ENCODE data around the gene ATG101. TPM values are rescaled to one million over a fixed set of nuclear protein-coding genes. Genes with fewer than 3 reads are reported as not detected.

Gene ATG101
- total and polyA plus RNA-seq, 2 of the 13 experiments (the other 11 are each of a cell fraction or from before 2014, with no cell fraction given), result 58.2 to 67.7 TPM

DNA sequence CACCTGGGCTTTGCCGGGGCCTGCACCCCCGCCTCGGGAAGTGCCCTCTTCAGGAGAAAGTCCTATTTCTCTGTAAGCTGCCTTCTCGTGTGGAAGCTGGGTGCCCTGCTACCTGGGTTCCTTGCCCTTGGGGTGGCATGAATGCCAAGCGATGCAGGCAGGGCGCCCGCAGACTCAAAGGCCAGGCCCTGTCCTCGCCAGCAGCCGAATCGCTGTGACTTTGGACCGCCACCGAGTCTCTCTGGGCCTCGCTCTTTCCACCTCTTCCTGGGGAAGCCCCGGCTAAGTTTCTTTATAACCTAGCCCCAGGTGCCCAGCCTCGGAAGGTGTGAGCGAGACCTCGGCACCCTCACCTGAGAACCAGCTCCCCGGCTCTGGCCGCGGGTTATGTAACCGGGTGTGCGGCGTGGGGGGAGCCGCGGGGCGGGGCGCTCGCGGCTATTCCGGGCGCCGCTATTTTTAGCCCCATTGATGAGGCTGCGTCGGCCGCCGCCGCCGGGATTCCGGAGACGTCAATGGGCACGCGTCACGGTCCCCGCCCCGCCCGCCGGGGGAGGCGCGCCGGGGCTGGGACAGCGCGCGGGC, 33.1 kb upstream of the ATG101 start (continued):
- TF ChIP-seq, protein P1, sequence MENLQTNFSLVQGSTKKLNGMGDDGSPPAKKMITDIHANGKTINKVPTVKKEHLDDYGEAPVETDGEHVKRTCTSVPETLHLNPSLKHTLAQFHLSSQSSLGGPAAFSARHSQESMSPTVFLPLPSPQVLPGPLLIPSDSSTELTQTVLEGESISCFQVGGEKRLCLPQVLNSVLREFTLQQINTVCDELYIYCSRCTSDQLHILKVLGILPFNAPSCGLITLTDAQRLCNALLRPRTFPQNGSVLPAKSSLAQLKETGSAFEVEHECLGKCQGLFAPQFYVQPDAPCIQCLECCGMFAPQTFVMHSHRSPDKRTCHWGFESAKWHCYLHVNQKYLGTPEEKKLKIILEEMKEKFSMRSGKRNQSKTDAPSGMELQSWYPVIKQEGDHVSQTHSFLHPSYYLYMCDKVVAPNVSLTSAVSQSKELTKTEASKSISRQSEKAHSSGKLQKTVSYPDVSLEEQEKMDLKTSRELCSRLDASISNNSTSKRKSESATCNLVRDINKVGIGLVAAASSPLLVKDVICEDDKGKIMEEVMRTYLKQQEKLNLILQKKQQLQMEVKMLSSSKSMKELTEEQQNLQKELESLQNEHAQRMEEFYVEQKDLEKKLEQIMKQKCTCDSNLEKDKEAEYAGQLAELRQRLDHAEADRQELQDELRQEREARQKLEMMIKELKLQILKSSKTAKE (CRISPR knock-in tag; IDR thresholded peaks at IDR 0.05; ENCODE audit: borderline replicate concordance), result peak; percentile 75
- no peak for TF ChIP-seq U2AF2 (IDR thresholded peaks at IDR 0.05; ENCODE audit: low read depth, low read length)
- TF ChIP-seq, protein P2, sequence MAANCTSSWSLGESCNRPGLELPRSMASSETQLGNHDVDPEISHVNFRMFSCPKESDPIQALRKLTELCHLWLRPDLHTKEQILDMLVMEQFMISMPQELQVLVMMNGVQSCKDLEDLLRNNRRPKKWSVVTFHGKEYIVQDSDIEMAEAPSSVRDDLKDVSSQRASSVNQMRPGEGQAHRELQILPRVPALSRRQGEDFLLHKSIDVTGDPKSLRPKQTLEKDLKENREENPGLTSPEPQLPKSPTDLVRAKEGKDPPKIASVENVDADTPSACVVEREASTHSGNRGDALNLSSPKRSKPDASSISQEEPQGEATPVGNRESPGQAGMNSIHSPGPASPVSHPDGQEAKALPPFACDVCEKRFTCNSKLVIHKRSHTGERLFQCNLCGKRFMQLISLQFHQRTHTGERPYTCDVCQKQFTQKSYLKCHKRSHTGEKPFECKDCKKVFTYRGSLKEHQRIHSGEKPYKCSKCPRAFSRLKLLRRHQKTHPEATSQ (CRISPR knock-in tag; IDR thresholded peaks at IDR 0.05; ENCODE audit: borderline replicate concordance), result no peak
- no peak for TF ChIP-seq KDM1A (CRISPR knock-in tag; IDR thresholded peaks at IDR 0.05)
- TF ChIP-seq SMAD1 (CRISPR knock-in tag; IDR thresholded peaks at IDR 0.05; ENCODE audit: borderline replicate concordance, low read depth), result no peak
- TF ChIP-seq ZNF850 (CRISPR knock-in tag; conservative IDR thresholded peaks at IDR 0.05), result no peak
- no peak for TF ChIP-seq HNRNPH1 (optimal IDR thresholded peaks at IDR 0.05; ENCODE audit: low read depth, low read length)
- no peak for TF ChIP-seq ZNF333 (CRISPR knock-in tag; IDR thresholded peaks at IDR 0.05; ENCODE audit: borderline replicate concordance)
- TF ChIP-seq ZSCAN20 (CRISPR knock-in tag; IDR thresholded peaks at IDR 0.05; ENCODE audit: borderline replicate concordance), result no peak
- peak; percentile 61; the same call in 1 of the 2 replicates for TF ChIP-seq ZNF724P (CRISPR knock-in tag; IDR thresholded peaks at IDR 0.05; ENCODE audit: borderline replicate concordance)
- TF ChIP-seq, protein P3, sequence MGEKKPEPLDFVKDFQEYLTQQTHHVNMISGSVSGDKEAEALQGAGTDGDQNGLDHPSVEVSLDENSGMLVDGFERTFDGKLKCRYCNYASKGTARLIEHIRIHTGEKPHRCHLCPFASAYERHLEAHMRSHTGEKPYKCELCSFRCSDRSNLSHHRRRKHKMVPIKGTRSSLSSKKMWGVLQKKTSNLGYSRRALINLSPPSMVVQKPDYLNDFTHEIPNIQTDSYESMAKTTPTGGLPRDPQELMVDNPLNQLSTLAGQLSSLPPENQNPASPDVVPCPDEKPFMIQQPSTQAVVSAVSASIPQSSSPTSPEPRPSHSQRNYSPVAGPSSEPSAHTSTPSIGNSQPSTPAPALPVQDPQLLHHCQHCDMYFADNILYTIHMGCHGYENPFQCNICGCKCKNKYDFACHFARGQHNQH (CRISPR knock-in tag; IDR thresholded peaks at IDR 0.05), result peak; percentile 69; the same call in 1 of the 2 replicates
- peak; percentile 60; the same call in 1 of the 2 replicates for TF ChIP-seq KDM2A (CRISPR knock-in tag; IDR thresholded peaks at IDR 0.05; ENCODE audit: borderline replicate concordance, low read depth)
- TF ChIP-seq NPAS2 (CRISPR knock-in tag; IDR thresholded peaks at IDR 0.05; ENCODE audit: borderline replicate concordance), result no peak
- no peak for TF ChIP-seq TBX3 (IDR thresholded peaks at IDR 0.05; ENCODE audit: borderline replicate concordance)
- no peak for TF ChIP-seq IRX3 (CRISPR knock-in tag; IDR thresholded peaks at IDR 0.05; ENCODE audit: borderline replicate concordance, low read depth)
- no peak for TF ChIP-seq KLF9 (CRISPR knock-in tag; IDR thresholded peaks at IDR 0.05; ENCODE audit: low read depth)
- peak; percentile 13; the same call in 1 of the 2 replicates for TF ChIP-seq SALL1 (CRISPR knock-in tag; IDR thresholded peaks at IDR 0.05)
- no peak for TF ChIP-seq ZNF317 (CRISPR knock-in tag; IDR thresholded peaks at IDR 0.05)
- no peak for TF ChIP-seq ZSCAN21 (CRISPR knock-in tag; IDR thresholded peaks at IDR 0.05; ENCODE audit: borderline replicate concordance)
- peak; percentile 61; the same call in 1 of the 2 replicates for TF ChIP-seq HDAC1 (CRISPR knock-in tag; IDR thresholded peaks at IDR 0.05)
- no peak for TF ChIP-seq ZNF354B (CRISPR knock-in tag; IDR thresholded peaks at IDR 0.05)
- TF ChIP-seq, protein P4, sequence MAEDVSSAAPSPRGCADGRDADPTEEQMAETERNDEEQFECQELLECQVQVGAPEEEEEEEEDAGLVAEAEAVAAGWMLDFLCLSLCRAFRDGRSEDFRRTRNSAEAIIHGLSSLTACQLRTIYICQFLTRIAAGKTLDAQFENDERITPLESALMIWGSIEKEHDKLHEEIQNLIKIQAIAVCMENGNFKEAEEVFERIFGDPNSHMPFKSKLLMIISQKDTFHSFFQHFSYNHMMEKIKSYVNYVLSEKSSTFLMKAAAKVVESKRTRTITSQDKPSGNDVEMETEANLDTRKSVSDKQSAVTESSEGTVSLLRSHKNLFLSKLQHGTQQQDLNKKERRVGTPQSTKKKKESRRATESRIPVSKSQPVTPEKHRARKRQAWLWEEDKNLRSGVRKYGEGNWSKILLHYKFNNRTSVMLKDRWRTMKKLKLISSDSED (CRISPR knock-in tag; IDR thresholded peaks at IDR 0.05), result no peak
- no peak for TF ChIP-seq SRSF9 (IDR thresholded peaks at IDR 0.05; ENCODE audit: borderline replicate concordance, insufficient read depth, low read depth, low read length, poor library complexity, severe bottlenecking)
- no peak for TF ChIP-seq ASH2L (IDR thresholded peaks at IDR 0.05; ENCODE audit: insufficient read length, low read depth, low read length)

Measured in HepG2 (cell line).